T-helper 1 cell treated with Interleukin-12 subunit alpha and Interleukin-12 subunit beta and Interleukin-4 antibody, amounts not matched to agents 30 μg/mL and 1 μg/mL, for 36 hours (primary cell): ENCODE results near the gene OTOS.

ENCODE experiments used
- H3K27ac Mint-ChIP-seq: one replicate; pipeline ENCODE4 v1.8.0; 2021; ENCODE audit warnings: mild to moderate bottlenecking, mixed read lengths
- H3K27me3 Mint-ChIP-seq: one replicate; pipeline ENCODE4 v1.8.0; 2021; ENCODE audit warnings: low read depth, mixed read lengths
- H3K36me3 Mint-ChIP-seq: one replicate; pipeline ENCODE4 v1.8.0; 2021; ENCODE audit warnings: low read depth, mixed read lengths
- H3K4me1 Mint-ChIP-seq: one replicate; pipeline ENCODE4 v1.8.0; 2021; ENCODE audit warnings: low read depth, mixed read lengths
- H3K4me3 Mint-ChIP-seq: one replicate; pipeline ENCODE4 v1.8.0; 2021; ENCODE audit warnings: mild to moderate bottlenecking, moderate library complexity, mixed read lengths
- H3K9me3 Mint-ChIP-seq: one replicate; pipeline ENCODE4 v1.8.0; 2021; ENCODE audit warnings: mixed read lengths

The OTOS gene

GRCh38 chr2:240172071-240172895 lies 31.8 kb upstream of the OTOS start:
- no peaks in the 10 kb centered on the region for H3K36me3 Mint-ChIP-seq
- peaks cover 9% of the 10 kb centered on the region for H3K27me3 Mint-ChIP-seq
- H3K4me3 Mint-ChIP-seq: no peak overlapping the region
- no peak overlapping the region for H3K27ac Mint-ChIP-seq
- no peaks in the 10 kb centered on the region for H3K9me3 Mint-ChIP-seq
- H3K4me1 Mint-ChIP-seq: no peaks in the 10 kb centered on the region

DNA sequence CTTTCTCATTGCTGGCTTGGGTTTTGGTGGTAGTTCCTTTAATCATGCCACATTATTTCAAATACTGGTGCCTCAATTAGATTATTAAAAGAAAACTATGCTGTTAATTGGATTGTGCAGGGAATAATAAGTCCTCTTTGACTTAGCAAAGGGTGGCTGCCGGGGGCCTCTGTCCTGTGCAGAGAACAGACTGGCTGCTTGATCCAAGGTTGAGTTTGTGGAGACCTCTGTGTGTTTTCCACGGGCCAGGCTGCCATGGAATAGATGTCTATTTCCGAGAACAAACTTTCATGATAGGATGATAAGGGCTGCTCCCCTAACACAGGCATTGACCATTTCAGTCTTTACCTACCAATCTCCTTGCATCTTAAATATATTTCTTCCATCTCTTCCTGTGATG lies 30.4 kb upstream of the OTOS start:
- no peaks in the 10 kb centered on the region for H3K4me1 Mint-ChIP-seq
- no peak overlapping the region for H3K27ac Mint-ChIP-seq

GRCh38 chr2:240170354-240170735 lies 29.9 kb upstream of the OTOS start:
- Mint-ChIP-seq H3K36me3 (no peaks in the 10 kb centered on the region), H3K4me1 (no peaks in the 10 kb centered on the region), H3K27ac (no peak overlapping the region), H3K9me3 (peaks cover 4% of the 10 kb centered on the region), H3K4me3 (no peak overlapping the region), H3K27me3 (peaks cover 3% of the 10 kb centered on the region)

More for the DNA sequence above, 30.4 kb upstream of the OTOS start:
- H3K4me3 Mint-ChIP-seq: no peak overlapping the region
- no peaks in the 10 kb centered on the region for H3K36me3 Mint-ChIP-seq
- H3K27me3 Mint-ChIP-seq: peaks cover 3% of the 10 kb centered on the region
- no peaks in the 10 kb centered on the region for H3K9me3 Mint-ChIP-seq

DNA sequence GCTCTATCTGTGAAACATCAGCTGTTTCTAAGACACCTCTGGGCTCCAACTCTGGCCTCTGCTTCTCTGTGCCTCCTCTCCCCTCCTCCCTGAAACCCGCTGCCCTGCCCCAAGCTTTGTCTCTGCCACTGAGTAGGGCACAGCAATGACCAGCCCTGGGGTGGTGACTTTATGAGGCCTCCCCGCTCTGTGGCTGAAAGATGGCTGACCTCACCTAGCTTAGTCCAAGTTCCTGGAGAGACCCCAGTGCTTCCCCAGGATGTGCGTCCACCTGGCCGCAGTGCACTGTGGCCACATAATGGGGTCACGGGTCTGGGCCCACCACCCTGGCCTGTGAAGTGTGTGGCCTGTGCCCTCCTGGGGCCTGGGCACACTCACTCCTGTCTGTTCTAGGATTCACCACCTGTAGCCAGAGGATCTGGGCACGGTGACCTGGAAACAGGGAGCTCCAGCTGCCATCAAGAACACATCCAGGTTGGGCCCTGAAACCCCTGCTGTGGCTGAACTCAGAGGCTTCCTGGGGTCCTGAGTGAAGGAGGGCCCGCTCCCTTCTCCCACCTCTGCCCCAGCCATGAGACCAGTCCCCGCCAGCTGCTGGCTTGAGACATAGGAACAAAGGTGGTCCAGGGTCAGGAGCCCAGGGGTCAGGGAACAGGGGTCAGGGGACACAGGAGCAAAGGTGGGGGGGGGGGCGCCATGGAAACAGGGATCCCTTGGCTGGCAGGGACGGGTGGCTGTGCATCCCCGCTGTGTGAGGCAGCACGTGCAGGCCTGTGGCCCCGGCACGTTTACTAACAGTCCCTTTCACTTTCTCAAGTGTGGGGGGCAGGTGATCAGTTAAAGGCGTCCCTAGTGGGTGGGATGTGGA lies 29.3 kb upstream of the OTOS start:
- Mint-ChIP-seq H3K36me3 (no peaks in the 10 kb centered on the region), H3K27ac (no peak overlapping the region), H3K4me3 (no peak overlapping the region), H3K9me3 (peaks cover 7% of the 10 kb centered on the region), H3K27me3 (peaks cover 3% of the 10 kb centered on the region), H3K4me1 (no peaks in the 10 kb centered on the region)

DNA sequence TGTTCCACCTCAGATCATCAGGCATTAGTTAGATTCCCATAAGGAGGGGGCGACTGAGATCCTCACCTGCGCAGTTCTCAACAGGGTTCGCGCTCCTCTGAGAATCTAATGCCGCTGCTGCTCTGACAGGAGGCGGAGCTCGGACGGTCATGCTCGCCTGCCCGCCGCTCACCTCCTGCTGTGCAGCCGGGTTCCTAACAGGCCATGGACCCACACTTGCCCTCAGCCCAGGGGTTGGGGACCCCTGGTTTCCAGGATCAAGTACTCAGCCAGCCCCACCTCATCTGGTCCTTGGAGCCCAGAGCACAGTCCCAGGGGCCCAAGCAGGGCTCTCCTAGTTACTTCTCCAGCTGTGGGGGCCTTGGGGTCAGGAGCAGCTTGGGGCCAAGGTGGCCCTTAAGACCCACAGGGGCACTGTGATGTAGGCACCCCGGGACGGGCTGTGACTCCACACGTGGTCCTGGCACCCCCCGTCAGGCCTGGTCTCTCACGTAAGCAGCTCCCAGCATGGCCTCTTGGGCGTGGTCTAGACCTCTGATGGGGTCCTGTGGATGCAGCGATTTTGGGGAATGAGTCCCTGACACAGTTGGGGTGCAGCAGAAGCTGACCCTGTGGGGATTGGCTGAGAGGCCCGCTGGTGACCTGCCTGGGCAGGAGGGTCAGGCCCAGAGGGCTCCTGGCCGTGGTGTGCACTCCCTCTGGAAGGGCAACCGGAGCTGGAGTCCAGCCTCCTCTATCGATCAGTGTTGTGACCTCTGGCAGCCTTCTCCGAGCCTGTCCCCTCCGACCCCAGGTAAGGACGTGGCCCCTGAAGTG lies 28.3 kb upstream of the OTOS start:
- H3K9me3 Mint-ChIP-seq: peaks cover 17% of the 10 kb centered on the region
- H3K27ac Mint-ChIP-seq: no peak overlapping the region
- H3K4me3 Mint-ChIP-seq: no peak overlapping the region
- H3K27me3 Mint-ChIP-seq: no peaks in the 10 kb centered on the region
- H3K4me1 Mint-ChIP-seq: no peaks in the 10 kb centered on the region
- no peaks in the 10 kb centered on the region for H3K36me3 Mint-ChIP-seq

GRCh38 chr2:240168041-240168440 lies 27.6 kb upstream of the OTOS start:
- Mint-ChIP-seq H3K27ac (no peak overlapping the region), H3K36me3 (no peaks in the 10 kb centered on the region), H3K4me3 (no peak overlapping the region), H3K9me3 (peaks cover 20% of the 10 kb centered on the region), H3K4me1 (no peaks in the 10 kb centered on the region), H3K27me3 (no peaks in the 10 kb centered on the region)

DNA sequence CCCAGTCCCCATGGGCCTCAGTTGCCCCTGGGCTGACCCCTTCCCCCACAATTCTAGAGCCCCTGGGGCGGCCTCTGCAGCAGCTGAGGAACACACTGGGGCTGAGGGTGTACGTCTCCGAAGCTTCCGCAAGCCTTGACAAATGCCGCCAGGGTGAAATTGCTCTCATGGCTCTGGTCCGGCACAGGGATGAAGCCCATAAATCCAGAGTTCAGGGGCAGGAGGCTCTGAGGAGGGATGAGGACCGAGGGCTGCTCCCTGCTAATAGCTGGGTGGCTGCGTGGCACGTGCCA lies 27.1 kb upstream of the OTOS start:
- H3K9me3 Mint-ChIP-seq: peaks cover 20% of the 10 kb centered on the region
- H3K4me1 Mint-ChIP-seq: no peaks in the 10 kb centered on the region
- H3K36me3 Mint-ChIP-seq: no peaks in the 10 kb centered on the region
- no peaks in the 10 kb centered on the region for H3K27me3 Mint-ChIP-seq
- no peak overlapping the region for H3K4me3 Mint-ChIP-seq
- no peak overlapping the region for H3K27ac Mint-ChIP-seq

- Mint-ChIP-seq H3K4me1 (no peaks in the 10 kb centered on the region), H3K4me3 (no peak overlapping the region), H3K27ac (no peak overlapping the region), H3K27me3 (no peaks in the 10 kb centered on the region), H3K9me3 (peaks cover 20% of the 10 kb centered on the region), H3K36me3 (no peaks in the 10 kb centered on the region)
Observed at GRCh38 chr2:240166761-240167587, 26.5 kb upstream of the OTOS start.

DNA sequence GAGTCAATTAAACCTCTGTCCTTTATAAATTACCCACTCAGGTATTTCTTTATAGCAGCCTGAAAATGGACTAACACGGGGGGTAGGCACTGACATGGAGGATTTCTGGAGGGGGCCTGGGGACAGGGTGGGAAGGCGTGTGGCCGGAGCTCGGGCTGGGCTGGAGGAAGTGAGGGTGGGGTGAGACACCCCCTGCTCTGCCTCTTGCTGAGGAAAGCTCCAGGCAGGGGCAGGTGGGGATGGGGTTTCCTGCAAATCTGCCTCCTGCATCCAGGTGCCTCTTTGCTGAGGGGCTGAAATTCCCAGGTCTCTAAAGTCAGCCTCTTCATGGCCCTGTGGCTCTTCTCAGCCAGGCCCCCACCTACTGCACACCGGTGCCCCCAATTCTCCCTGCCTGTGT lies 25.7 kb upstream of the OTOS start:
- Mint-ChIP-seq H3K4me1 (no peaks in the 10 kb centered on the region), H3K9me3 (peaks cover 20% of the 10 kb centered on the region), H3K4me3 (no peak overlapping the region), H3K27ac (no peak overlapping the region), H3K27me3 (no peaks in the 10 kb centered on the region), H3K36me3 (no peaks in the 10 kb centered on the region)

- no peaks in the 10 kb centered on the region for H3K36me3 Mint-ChIP-seq
- no peak overlapping the region for H3K4me3 Mint-ChIP-seq
- no peaks in the 10 kb centered on the region for H3K4me1 Mint-ChIP-seq
- no peak overlapping the region for H3K27ac Mint-ChIP-seq
- peaks cover 20% of the 10 kb centered on the region for H3K9me3 Mint-ChIP-seq
- H3K27me3 Mint-ChIP-seq: no peaks in the 10 kb centered on the region
Observed at GRCh38 chr2:240165661-240166060, 25.2 kb upstream of the OTOS start.

GRCh38 chr2:240165034-240165433 lies 24.6 kb upstream of the OTOS start:
- Mint-ChIP-seq H3K27ac (no peak overlapping the region), H3K4me3 (no peak overlapping the region), H3K36me3 (no peaks in the 10 kb centered on the region), H3K9me3 (peaks cover 20% of the 10 kb centered on the region), H3K4me1 (no peaks in the 10 kb centered on the region), H3K27me3 (no peaks in the 10 kb centered on the region)

- Mint-ChIP-seq H3K27me3 (no peaks in the 10 kb centered on the region), H3K4me1 (no peaks in the 10 kb centered on the region), H3K4me3 (no peak overlapping the region), H3K9me3 (peaks cover 20% of the 10 kb centered on the region), H3K36me3 (no peaks in the 10 kb centered on the region), H3K27ac (no peak overlapping the region)
Observed at GRCh38 chr2:240164586-240164985, 24.1 kb upstream of the OTOS start.

GRCh38 chr2:240163844-240164574 lies 23.6 kb upstream of the OTOS start:
- no peak overlapping the region for H3K27ac Mint-ChIP-seq
- no peaks in the 10 kb centered on the region for H3K36me3 Mint-ChIP-seq
- H3K27me3 Mint-ChIP-seq: no peaks in the 10 kb centered on the region
- H3K4me1 Mint-ChIP-seq: no peaks in the 10 kb centered on the region
- no peak overlapping the region for H3K4me3 Mint-ChIP-seq
- peaks cover 20% of the 10 kb centered on the region for H3K9me3 Mint-ChIP-seq
